ENCODE results near the gene LPP.

LPP gene

DNA sequence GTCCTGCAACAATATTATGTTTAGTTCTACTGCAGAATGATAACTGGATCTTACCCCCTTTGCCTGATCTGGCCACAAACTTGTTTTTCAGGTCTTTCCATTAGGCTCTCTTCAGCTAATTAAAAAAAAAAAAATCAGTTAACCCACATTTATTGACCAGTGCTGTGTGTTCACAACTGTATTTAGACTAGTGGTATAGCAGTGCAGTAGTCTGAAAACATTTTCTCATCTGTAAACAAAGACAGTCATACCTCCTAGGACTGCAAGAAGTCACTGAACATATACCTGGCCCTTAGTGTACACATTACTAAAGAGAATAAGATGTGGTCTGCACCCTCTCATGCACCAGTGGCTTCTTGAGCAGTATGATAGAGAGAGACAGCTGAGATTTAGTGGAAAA, 22.5 kb downstream of the LPP start:
- Histone ChIP-seq H4K20me1 (ENCODE audit: insufficient read depth, low read length) (no peaks in the 10 kb centered on the region), H3K27ac (ENCODE audit: low read length) (no peak overlapping the region), H3K9me3 (ENCODE audit: insufficient read depth, low read length, severe bottlenecking) (no peaks in the 10 kb centered on the region), H3K4me1 (ENCODE audit: insufficient read depth, low read length) (peaks cover 27% of the 10 kb centered on the region), H3K4me2 (ENCODE audit: insufficient read depth, low read length) (no peak overlapping the region), H3K27me3 (ENCODE audit: insufficient read depth, low read length, poor library complexity) (no peaks in the 10 kb centered on the region), H3K79me2 (ENCODE audit: insufficient read depth, low read length) (peaks cover 76% of the 10 kb centered on the region), H3K9ac (ENCODE audit: low read depth, low read length) (no peak overlapping the region), H3K4me3 (ENCODE audit: low read depth in 1 of 2, low read length in 2 of 2) (no peak overlapping the region), H2AFZ (ENCODE audit: low read depth, low read length) (no peak overlapping the region), H3K36me3 (ENCODE audit: insufficient read depth, low read length) (peaks cover 5% of the 10 kb centered on the region; the same call in 1 of the 2 replicates)
- DNase-seq (no peak), ATAC-seq (ENCODE audit: insufficient read depth, low read depth) (no peak)
- TF ChIP-seq EZH2 (IDR thresholded peaks at IDR 0.05; ENCODE audit: borderline replicate concordance, low read depth, low read length, severe bottlenecking), result no peak
- TF ChIP-seq, protein P1, sequence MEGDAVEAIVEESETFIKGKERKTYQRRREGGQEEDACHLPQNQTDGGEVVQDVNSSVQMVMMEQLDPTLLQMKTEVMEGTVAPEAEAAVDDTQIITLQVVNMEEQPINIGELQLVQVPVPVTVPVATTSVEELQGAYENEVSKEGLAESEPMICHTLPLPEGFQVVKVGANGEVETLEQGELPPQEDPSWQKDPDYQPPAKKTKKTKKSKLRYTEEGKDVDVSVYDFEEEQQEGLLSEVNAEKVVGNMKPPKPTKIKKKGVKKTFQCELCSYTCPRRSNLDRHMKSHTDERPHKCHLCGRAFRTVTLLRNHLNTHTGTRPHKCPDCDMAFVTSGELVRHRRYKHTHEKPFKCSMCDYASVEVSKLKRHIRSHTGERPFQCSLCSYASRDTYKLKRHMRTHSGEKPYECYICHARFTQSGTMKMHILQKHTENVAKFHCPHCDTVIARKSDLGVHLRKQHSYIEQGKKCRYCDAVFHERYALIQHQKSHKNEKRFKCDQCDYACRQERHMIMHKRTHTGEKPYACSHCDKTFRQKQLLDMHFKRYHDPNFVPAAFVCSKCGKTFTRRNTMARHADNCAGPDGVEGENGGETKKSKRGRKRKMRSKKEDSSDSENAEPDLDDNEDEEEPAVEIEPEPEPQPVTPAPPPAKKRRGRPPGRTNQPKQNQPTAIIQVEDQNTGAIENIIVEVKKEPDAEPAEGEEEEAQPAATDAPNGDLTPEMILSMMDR (IDR thresholded peaks at IDR 0.05; ENCODE audit: borderline replicate concordance, extremely low read depth, low read length, poor library complexity, severe bottlenecking), result no peak

DNA sequence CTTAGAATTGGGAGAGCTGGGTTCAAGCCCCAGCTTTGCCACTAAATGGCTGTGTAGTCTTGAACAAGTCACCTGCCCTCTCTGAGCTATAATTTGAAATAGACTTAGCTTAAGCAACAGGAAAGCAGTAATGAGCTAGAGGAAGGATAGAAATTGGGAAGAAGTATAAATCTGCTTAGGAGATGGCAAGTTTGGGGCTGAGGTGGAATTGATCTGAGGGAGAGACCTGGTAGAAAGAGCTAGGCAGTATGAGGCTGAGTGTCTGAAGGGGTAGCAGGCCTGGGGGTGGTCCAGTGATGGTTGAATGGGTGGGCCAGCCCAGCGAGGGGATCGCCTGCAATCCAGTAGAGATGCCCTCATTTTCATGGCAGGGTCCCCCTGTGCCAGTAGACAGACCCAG, 22.9 kb downstream of the LPP start:
- peaks cover 27% of the 10 kb centered on the region for H3K4me1 ChIP-seq (ENCODE audit: insufficient read depth, low read length)

GRCh38 chr3:188177721-188178120, 23.8 kb downstream of the LPP start:
- no peak for ATAC-seq (ENCODE audit: insufficient read depth, low read depth)
- H3K27me3 ChIP-seq (ENCODE audit: insufficient read depth, low read length, poor library complexity), result no peaks in the 10 kb centered on the region
- H3K9ac ChIP-seq (ENCODE audit: low read depth, low read length), result no peak overlapping the region
- peaks cover 5% of the 10 kb centered on the region; the same call in 1 of the 2 replicates for H3K36me3 ChIP-seq (ENCODE audit: insufficient read depth, low read length)
- H3K27ac ChIP-seq (ENCODE audit: low read length), result no peak overlapping the region
- H4K20me1 ChIP-seq (ENCODE audit: insufficient read depth, low read length), result no peaks in the 10 kb centered on the region
- H3K4me3 ChIP-seq (ENCODE audit: low read depth in 1 of 2, low read length in 2 of 2), result no peak overlapping the region
- no peak overlapping the region for H2AFZ ChIP-seq (ENCODE audit: low read depth, low read length)
- no peak for DNase-seq
- H3K4me2 ChIP-seq (ENCODE audit: insufficient read depth, low read length), result no peak overlapping the region
- peaks cover 76% of the 10 kb centered on the region for H3K79me2 ChIP-seq (ENCODE audit: insufficient read depth, low read length)
- peaks cover 27% of the 10 kb centered on the region for H3K4me1 ChIP-seq (ENCODE audit: insufficient read depth, low read length)
- TF ChIP-seq, protein P1 (IDR thresholded peaks at IDR 0.05; ENCODE audit: borderline replicate concordance, extremely low read depth, low read length, poor library complexity, severe bottlenecking), result no peak
- TF ChIP-seq EZH2 (IDR thresholded peaks at IDR 0.05; ENCODE audit: borderline replicate concordance, low read depth, low read length, severe bottlenecking), result no peak
- H3K9me3 ChIP-seq (ENCODE audit: insufficient read depth, low read length, severe bottlenecking), result no peaks in the 10 kb centered on the region

More for the DNA sequence above, 22.9 kb downstream of the LPP start:
- H3K9me3 ChIP-seq (ENCODE audit: insufficient read depth, low read length, severe bottlenecking), result no peaks in the 10 kb centered on the region
- peaks cover 5% of the 10 kb centered on the region; the same call in 1 of the 2 replicates for H3K36me3 ChIP-seq (ENCODE audit: insufficient read depth, low read length)
- ATAC-seq (ENCODE audit: insufficient read depth, low read depth) (no peak), DNase-seq (no peak)
- H3K4me2 ChIP-seq (ENCODE audit: insufficient read depth, low read length), result no peak overlapping the region
- no peak overlapping the region for H2AFZ ChIP-seq (ENCODE audit: low read depth, low read length)
- no peak overlapping the region for H3K4me3 ChIP-seq (ENCODE audit: low read depth in 1 of 2, low read length in 2 of 2)
- H3K79me2 ChIP-seq (ENCODE audit: insufficient read depth, low read length), result peaks cover 75% of the 10 kb centered on the region
- no peaks in the 10 kb centered on the region for H3K27me3 ChIP-seq (ENCODE audit: insufficient read depth, low read length, poor library complexity)
- peak overlapping the region; percentile 23; the same call in 1 of the 2 replicates for H3K27ac ChIP-seq (ENCODE audit: low read length)
- no peaks in the 10 kb centered on the region for H4K20me1 ChIP-seq (ENCODE audit: insufficient read depth, low read length)
- no peak overlapping the region for H3K9ac ChIP-seq (ENCODE audit: low read depth, low read length)
- no peak for TF ChIP-seq EZH2 (IDR thresholded peaks at IDR 0.05; ENCODE audit: borderline replicate concordance, low read depth, low read length, severe bottlenecking)

- Histone ChIP-seq H3K27me3 (ENCODE audit: insufficient read depth, low read length, poor library complexity) (no peaks in the 10 kb centered on the region), H4K20me1 (ENCODE audit: insufficient read depth, low read length) (no peaks in the 10 kb centered on the region), H3K79me2 (ENCODE audit: insufficient read depth, low read length) (peaks cover 79% of the 10 kb centered on the region), H3K4me3 (ENCODE audit: low read depth in 1 of 2, low read length in 2 of 2) (no peak overlapping the region), H2AFZ (ENCODE audit: low read depth, low read length) (no peak overlapping the region), H3K9me3 (ENCODE audit: insufficient read depth, low read length, severe bottlenecking) (no peaks in the 10 kb centered on the region), H3K4me1 (ENCODE audit: insufficient read depth, low read length) (peaks cover 27% of the 10 kb centered on the region), H3K27ac (ENCODE audit: low read length) (peak overlapping the region; percentile 30; the same call in 1 of the 2 replicates), H3K4me2 (ENCODE audit: insufficient read depth, low read length) (no peak overlapping the region), H3K36me3 (ENCODE audit: insufficient read depth, low read length) (peaks cover 5% of the 10 kb centered on the region), H3K9ac (ENCODE audit: low read depth, low read length) (no peak overlapping the region)
- ATAC-seq (ENCODE audit: insufficient read depth, low read depth) (peak; percentile 58; the same call in 2 of the 3 replicates), DNase-seq (peak; percentile 28)
- TF ChIP-seq EZH2 (IDR thresholded peaks at IDR 0.05; ENCODE audit: borderline replicate concordance, low read depth, low read length, severe bottlenecking), result no peak
- TF ChIP-seq, protein P1 (IDR thresholded peaks at IDR 0.05; ENCODE audit: borderline replicate concordance, extremely low read depth, low read length, poor library complexity, severe bottlenecking), result no peak
Observed at GRCh38 chr3:188178293-188178936, 24.5 kb downstream of the LPP start.

All from DND-41 (cell line).